Suprapubic skin (tissue), 4 donors: Measurements from ENCODE around the gene CIPC. TPM values are rescaled to one million over a fixed set of nuclear protein-coding genes. Genes with fewer than 3 reads are reported as not detected.

Source experiments
- DNase-seq, 2 donors: peaks; one replicate each; pipeline ENCODE4 v3.0.0-alpha.2; 2019; ENCODE audit warnings: low spot score in 2 of 2
- H3K27ac ChIP-seq: fragments of 200-600 bp; sonication (generic); one replicate; pipeline ENCODE4 v1.5.1; 2019
- H3K27me3 ChIP-seq: fragments of 200-600 bp; sonication (generic); one replicate; pipeline ENCODE4 v1.5.1; 2019
- H3K36me3 ChIP-seq: fragments of 200-600 bp; sonication (generic); one replicate; pipeline ENCODE4 v1.5.1; 2019
- H3K4me1 ChIP-seq: fragments of 200-600 bp; sonication (generic); one replicate; pipeline ENCODE4 v1.5.1; 2019
- H3K4me3 ChIP-seq: fragments of 200-600 bp; sonication (generic); one replicate; pipeline ENCODE4 v1.5.1; 2019; ENCODE audit warnings: mild to moderate bottlenecking
- H3K9me3 ChIP-seq: fragments of 200-600 bp; sonication (generic); one replicate; pipeline ENCODE4 v1.5.1; 2019
- CTCF ChIP-seq, 2 donors: fragments of 200-600 bp in 1 of 2; fragments of 450-650 bp in 1 of 2; sonication (generic) in 1 of 2; IDR thresholded peaks; one replicate each; pipeline ENCODE4 v1.5.1; 2016 to 2019; ENCODE audit warnings: antibody characterized with exemption in 2 of 2, mild to moderate bottlenecking in 1 of 2, moderate library complexity in 1 of 2
- EP300 ChIP-seq: sonication (generic); formaldehyde crosslinking; IDR thresholded peaks from one replicate; pipeline ENCODE4 v1.6.1; 2017; ENCODE audit warnings: antibody characterized with exemption
- POLR2A ChIP-seq, 2 donors: fragments of 450-650 bp; IDR thresholded peaks; one replicate each; pipeline ENCODE4 v1.6.1; 2017; ENCODE audit warnings: antibody characterized with exemption in 2 of 2, mild to moderate bottlenecking in 2 of 2, moderate library complexity in 2 of 2
- POLR2AphosphoS5 ChIP-seq, 3 donors: sonication (generic); formaldehyde crosslinking; IDR thresholded peaks; one replicate each; pipeline ENCODE4 v1.6.1; 2017; ENCODE audit warnings: antibody characterized with exemption in 3 of 3
- WGBS: methylation state at CpG from one replicate; pipeline ENCODE4 v1.1.5; 2018; 5-methylcytosine and 5-hydroxymethylcytosine counted together
- total RNA-seq, 4 donors: library from RNA; depleted of rRNA; stranded (reverse); fragments of >200 nt; gene quantifications; one replicate each; pipeline ENCODE4 v1.1.0, GENCODE V29; 2016

Gene CIPC
- total RNA-seq, 4 donors from 2014 or later: 47.2 to 79.0 (median 53.9) TPM

GRCh38 chr14:77108753-77109152 lies 10.7 kb downstream of the CIPC start:
- TF ChIP-seq POLR2AphosphoS5 (IDR thresholded peaks at IDR 0.05) (no peak), POLR2A (IDR thresholded peaks at IDR 0.05) (no peak), EP300 (no peak), CTCF (IDR thresholded peaks at IDR 0.05) (no peak)
- H3K9me3 ChIP-seq: no peaks in the 10 kb centered on the region
- WGBS: 89% methylated on average over 2 of the region's 2 CpGs
- no peak overlapping the region for H3K27ac ChIP-seq
- no peaks in the 10 kb centered on the region for H3K27me3 ChIP-seq
- DNase-seq: no peak
- H3K4me3 ChIP-seq: no peak overlapping the region
- peaks cover 63% of the 10 kb centered on the region for H3K4me1 ChIP-seq
- peaks cover 48% of the 10 kb centered on the region for H3K36me3 ChIP-seq

- Histone ChIP-seq H3K4me3 (no peak overlapping the region), H3K9me3 (no peaks in the 10 kb centered on the region), H3K27ac (peak overlapping the region; percentile 40), H3K36me3 (peaks cover 55% of the 10 kb centered on the region), H3K27me3 (no peaks in the 10 kb centered on the region), H3K4me1 (peaks cover 55% of the 10 kb centered on the region)
- TF ChIP-seq POLR2A (IDR thresholded peaks at IDR 0.05) (no peak), CTCF (IDR thresholded peaks at IDR 0.05) (no peak), EP300 (no peak), POLR2AphosphoS5 (IDR thresholded peaks at IDR 0.05) (no peak)
- DNase-seq: no peak
- WGBS: 68% methylated on average over 6 of the region's 6 CpGs
Measured at GRCh38 chr14:77109656-77110055, 11.6 kb downstream of the CIPC start.

- WGBS: 92% methylated on average over 1 of the region's 1 CpG
- no peak for DNase-seq
- TF ChIP-seq EP300 (no peak), POLR2A (IDR thresholded peaks at IDR 0.05) (no peak), POLR2AphosphoS5 (IDR thresholded peaks at IDR 0.05) (no peak), CTCF (IDR thresholded peaks at IDR 0.05) (no peak)
- Histone ChIP-seq H3K4me3 (no peak overlapping the region), H3K36me3 (peaks cover 61% of the 10 kb centered on the region), H3K9me3 (no peaks in the 10 kb centered on the region), H3K4me1 (peaks cover 49% of the 10 kb centered on the region), H3K27ac (peak overlapping the region; percentile 87), H3K27me3 (no peaks in the 10 kb centered on the region)
Measured at GRCh38 chr14:77110286-77110685, 12.2 kb downstream of the CIPC start.

- DNase-seq: no peak
- H3K4me3 ChIP-seq: peak overlapping the region; percentile 11
- WGBS: 25% methylated on average over 5 of the region's 5 CpGs
- H3K36me3 ChIP-seq: peaks cover 62% of the 10 kb centered on the region
- no peaks in the 10 kb centered on the region for H3K27me3 ChIP-seq
- no peak for TF ChIP-seq CTCF (IDR thresholded peaks at IDR 0.05)
- TF ChIP-seq POLR2AphosphoS5 (IDR thresholded peaks at IDR 0.05): no peak
- TF ChIP-seq EP300: no peak
- no peak for TF ChIP-seq POLR2A (IDR thresholded peaks at IDR 0.05)
- no peaks in the 10 kb centered on the region for H3K9me3 ChIP-seq
- peaks cover 42% of the 10 kb centered on the region for H3K4me1 ChIP-seq
- H3K27ac ChIP-seq: peak overlapping the region; percentile 87
Measured at GRCh38 chr14:77111021-77111420, 13.0 kb downstream of the CIPC start.

- Histone ChIP-seq H3K4me3 (no peak overlapping the region), H3K9me3 (no peaks in the 10 kb centered on the region), H3K36me3 (peaks cover 52% of the 10 kb centered on the region), H3K27ac (peak overlapping the region; percentile 49), H3K4me1 (peaks cover 27% of the 10 kb centered on the region), H3K27me3 (no peaks in the 10 kb centered on the region)
- DNase-seq: no peak
- 90% methylated on average over 11 of the region's 11 CpGs for WGBS
- TF ChIP-seq POLR2A (IDR thresholded peaks at IDR 0.05): no peak
- no peak for TF ChIP-seq CTCF (IDR thresholded peaks at IDR 0.05)
- no peak for TF ChIP-seq EP300
- no peak for TF ChIP-seq POLR2AphosphoS5 (IDR thresholded peaks at IDR 0.05)
Measured at GRCh38 chr14:77113644-77114043, 15.6 kb downstream of the CIPC start.
